Measurements from ENCODE around the gene ATP5PD.
"Not testable (repeated sequence)": the region's sequence is repeated elsewhere in the genome, so short reads cannot be mapped to it uniquely, and the experiment has no call there.

Gene ATP5PD

GRCh38 chr17:75032720-75033280, 14.0 kb downstream of the ATP5PD start:
- no peaks in the 10 kb centered on the region for H3K79me2 ChIP-seq (ENCODE audit: insufficient read depth, low read length)
- H3K4me2 ChIP-seq (ENCODE audit: low read length) = peak overlapping the region; percentile 95
- H3K9ac ChIP-seq (ENCODE audit: low read length) = no peak overlapping the region
- peak overlapping the region; percentile 93 for H3K4me3 ChIP-seq (ENCODE audit: low read depth, low read length, poor library complexity, severe bottlenecking)
- no peak overlapping the region for H2AFZ ChIP-seq (ENCODE audit: low read length)
- H3K9me2 ChIP-seq (ENCODE audit: low read depth, low read length) = no peaks in the 10 kb centered on the region
- no peaks in the 10 kb centered on the region for H3K36me3 ChIP-seq (ENCODE audit: insufficient read depth, low read length)
- peaks cover 23% of the 10 kb centered on the region for H3K4me1 ChIP-seq (ENCODE audit: insufficient read depth, low read length, severe bottlenecking)
- no peaks in the 10 kb centered on the region for H4K20me1 ChIP-seq (ENCODE audit: insufficient read depth, low read length)
- 0 out of 2 replicates have a peak, but pooled peaks cover under 1% of the 10 kb centered on the region for H3K27me3 ChIP-seq (ENCODE audit: insufficient read depth, low read length)
- TF ChIP-seq EZH2 (IDR thresholded peaks at IDR 0.05; ENCODE audit: borderline replicate concordance, low read length) (no peak), CTCF (IDR thresholded peaks at IDR 0.05; ENCODE audit: low read length) (no peak)
- H3K27ac ChIP-seq (ENCODE audit: low read depth, low read length, poor library complexity, severe bottlenecking) = no peak overlapping the region
- no peaks in the 10 kb centered on the region for H3F3A ChIP-seq (ENCODE audit: insufficient read depth, low read length)
- no peaks in the 10 kb centered on the region for H3K9me3 ChIP-seq (ENCODE audit: low read length)

- Histone ChIP-seq H3K9ac (ENCODE audit: low read length) (no peak overlapping the region), H4K20me1 (ENCODE audit: insufficient read depth, low read length) (no peaks in the 10 kb centered on the region), H3K4me3 (ENCODE audit: low read depth, low read length, poor library complexity, severe bottlenecking) (peak overlapping the region; percentile 93), H3K79me2 (ENCODE audit: insufficient read depth, low read length) (no peaks in the 10 kb centered on the region), H2AFZ (ENCODE audit: low read length) (no peak overlapping the region), H3K9me3 (ENCODE audit: low read length) (no peaks in the 10 kb centered on the region), H3K36me3 (ENCODE audit: insufficient read depth, low read length) (no peaks in the 10 kb centered on the region), H3K4me2 (ENCODE audit: low read length) (peak overlapping the region; percentile 18; the same call in 1 of the 2 replicates), H3K4me1 (ENCODE audit: insufficient read depth, low read length, severe bottlenecking) (peaks cover 23% of the 10 kb centered on the region), H3K27me3 (ENCODE audit: insufficient read depth, low read length) (0 out of 2 replicates have a peak, but pooled peaks cover 3% of the 10 kb centered on the region), H3K27ac (ENCODE audit: low read depth, low read length, poor library complexity, severe bottlenecking) (no peak overlapping the region), H3K9me2 (ENCODE audit: low read depth, low read length) (no peaks in the 10 kb centered on the region), H3F3A (ENCODE audit: insufficient read depth, low read length) (no peaks in the 10 kb centered on the region)
- TF ChIP-seq CTCF (IDR thresholded peaks at IDR 0.05; ENCODE audit: low read length) (no peak), EZH2 (IDR thresholded peaks at IDR 0.05; ENCODE audit: borderline replicate concordance, low read length) (no peak)
These were observed 14.6 kb downstream of the ATP5PD start for GRCh38 chr17:75031972-75032719.

- H3K4me2 ChIP-seq (ENCODE audit: low read length) = no peak overlapping the region
- H3K36me3 ChIP-seq (ENCODE audit: insufficient read depth, low read length) = peaks cover under 1% of the 10 kb centered on the region; the same call in 1 of the 2 replicates
- no peaks in the 10 kb centered on the region for H3K9me2 ChIP-seq (ENCODE audit: low read depth, low read length)
- H3F3A ChIP-seq (ENCODE audit: insufficient read depth, low read length) = no peaks in the 10 kb centered on the region
- no peak overlapping the region for H2AFZ ChIP-seq (ENCODE audit: low read length)
- no peak overlapping the region for H3K9ac ChIP-seq (ENCODE audit: low read length)
- H3K79me2 ChIP-seq (ENCODE audit: insufficient read depth, low read length) = no peaks in the 10 kb centered on the region
- H3K4me1 ChIP-seq (ENCODE audit: insufficient read depth, low read length, severe bottlenecking) = peaks cover 20% of the 10 kb centered on the region
- no peaks in the 10 kb centered on the region for H4K20me1 ChIP-seq (ENCODE audit: insufficient read depth, low read length)
- no peak overlapping the region for H3K4me3 ChIP-seq (ENCODE audit: low read depth, low read length, poor library complexity, severe bottlenecking)
- H3K27me3 ChIP-seq (ENCODE audit: insufficient read depth, low read length) = peaks cover 3% of the 10 kb centered on the region; the same call in 1 of the 2 replicates
- TF ChIP-seq CTCF (IDR thresholded peaks at IDR 0.05; ENCODE audit: low read length) (no peak), EZH2 (IDR thresholded peaks at IDR 0.05; ENCODE audit: borderline replicate concordance, low read length) (no peak)
- no peaks in the 10 kb centered on the region for H3K9me3 ChIP-seq (ENCODE audit: low read length)
- H3K27ac ChIP-seq (ENCODE audit: low read depth, low read length, poor library complexity, severe bottlenecking) = no peak overlapping the region
These were observed 16.6 kb downstream of the ATP5PD start for GRCh38 chr17:75030161-75030560.

GRCh38 chr17:75026650-75027049, 20.1 kb downstream of the ATP5PD start:
- H3K9me3 ChIP-seq (ENCODE audit: low read length); H3K79me2 ChIP-seq (ENCODE audit: insufficient read depth, low read length); H3K9ac ChIP-seq (ENCODE audit: low read length); H3K4me2 ChIP-seq (ENCODE audit: low read length); H3K9me2 ChIP-seq (ENCODE audit: low read depth, low read length); H2AFZ ChIP-seq (ENCODE audit: low read length); H3F3A ChIP-seq (ENCODE audit: insufficient read depth, low read length); H3K4me1 ChIP-seq (ENCODE audit: insufficient read depth, low read length, severe bottlenecking); H3K27me3 ChIP-seq (ENCODE audit: insufficient read depth, low read length); H3K27ac ChIP-seq (ENCODE audit: low read depth, low read length, poor library complexity, severe bottlenecking); H3K4me3 ChIP-seq (ENCODE audit: low read depth, low read length, poor library complexity, severe bottlenecking); H4K20me1 ChIP-seq (ENCODE audit: insufficient read depth, low read length): not testable (repeated sequence)
- H3K36me3 ChIP-seq (ENCODE audit: insufficient read depth, low read length) = peaks cover 18% of the 10 kb centered on the region

GRCh38 chr17:75025398-75025734, 21.4 kb downstream of the ATP5PD start:
- not testable (repeated sequence) for H2AFZ ChIP-seq (ENCODE audit: low read length); H3K9me2 ChIP-seq (ENCODE audit: low read depth, low read length); H4K20me1 ChIP-seq (ENCODE audit: insufficient read depth, low read length); H3K9me3 ChIP-seq (ENCODE audit: low read length); H3K4me1 ChIP-seq (ENCODE audit: insufficient read depth, low read length, severe bottlenecking); H3K4me3 ChIP-seq (ENCODE audit: low read depth, low read length, poor library complexity, severe bottlenecking); H3F3A ChIP-seq (ENCODE audit: insufficient read depth, low read length); H3K79me2 ChIP-seq (ENCODE audit: insufficient read depth, low read length); H3K27ac ChIP-seq (ENCODE audit: low read depth, low read length, poor library complexity, severe bottlenecking); H3K9ac ChIP-seq (ENCODE audit: low read length); H3K4me2 ChIP-seq (ENCODE audit: low read length); H3K27me3 ChIP-seq (ENCODE audit: insufficient read depth, low read length)
- H3K36me3 ChIP-seq (ENCODE audit: insufficient read depth, low read length) = peaks cover 30% of the 10 kb centered on the region

Measured in OCI-LY1 (cell line).